NCI-H1105 (cell line): Measurements from ENCODE around the gene PCSK7.

Source experiments
- DNase-seq: peaks from one replicate; lab custom pipeline; 2025; lab: John Stamatoyannopoulos, UW

The PCSK7 gene

GRCh38 chr11:117181586-117182550 lies 50.0 kb downstream of the PCSK7 start:
- DNase-seq, result no peak

- no peak for DNase-seq
Observed at GRCh38 chr11:117180661-117181585, 51.0 kb downstream of the PCSK7 start.

DNA sequence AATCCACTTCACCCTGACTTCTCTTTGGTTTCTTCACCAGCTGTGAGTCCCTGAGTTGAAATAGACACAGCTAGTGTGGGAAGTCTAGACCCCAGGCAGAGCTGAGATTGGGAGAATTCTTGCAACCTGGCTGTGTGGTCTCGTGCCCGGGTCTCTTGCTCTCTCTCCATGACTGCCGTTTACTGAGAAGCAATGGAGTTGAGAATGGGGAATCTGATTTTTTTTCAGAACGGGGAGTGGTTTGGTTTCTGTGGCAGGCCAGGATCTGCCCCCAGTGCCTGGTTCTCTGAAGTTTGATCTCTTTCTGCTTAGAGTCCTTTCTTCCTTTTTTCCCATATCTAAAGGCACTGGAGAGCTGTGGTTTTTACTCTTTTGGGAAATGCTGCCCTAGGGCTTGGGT lies 51.9 kb downstream of the PCSK7 start:
- DNase-seq, result no peak

GRCh38 chr11:117179048-117179999 lies 52.5 kb downstream of the PCSK7 start:
- peak; percentile 29 for DNase-seq

DNA sequence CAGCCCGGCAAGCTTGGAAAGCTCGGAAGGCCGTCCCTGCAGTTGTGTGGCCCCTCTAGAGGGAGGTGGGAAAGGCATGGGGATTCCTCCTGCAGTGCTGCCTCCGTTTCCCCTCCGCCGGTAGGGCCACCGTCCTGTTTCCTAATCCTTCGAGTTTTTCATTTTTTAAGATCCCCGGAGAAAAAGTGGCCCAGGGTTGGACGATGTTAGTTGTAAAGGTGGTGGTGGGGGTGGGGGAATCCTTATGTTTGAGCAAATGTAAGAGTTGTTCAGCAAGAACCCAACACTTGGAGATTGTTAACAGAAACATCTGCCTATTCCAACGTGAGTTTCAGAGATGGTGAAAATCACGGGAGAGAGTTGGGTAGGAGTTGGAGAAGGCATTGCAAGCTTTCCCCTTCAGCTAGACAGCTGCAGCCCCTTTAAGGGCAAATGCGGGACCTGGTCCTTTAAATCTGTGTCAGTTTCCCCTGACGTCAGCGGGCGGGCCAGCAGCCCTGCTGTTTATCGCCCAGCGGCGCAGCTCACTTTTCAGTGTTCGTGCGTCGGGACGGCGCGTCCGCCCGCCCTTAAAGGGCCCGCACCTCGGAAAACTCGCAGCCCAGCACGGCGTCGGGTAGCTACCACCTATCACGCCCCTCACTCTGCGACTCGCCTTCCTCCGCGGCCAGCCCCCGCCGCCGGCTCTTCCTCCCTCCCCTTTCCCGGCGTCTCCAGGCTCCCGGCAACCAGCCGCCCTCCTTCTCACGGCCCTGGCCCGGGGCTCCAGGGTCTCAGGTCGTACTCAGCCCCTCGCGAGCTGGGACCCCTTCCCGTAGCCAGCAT lies 53.5 kb downstream of the PCSK7 start, which contains the start of gene SIDT2:
Gene SIDT2 (plus strand): TSS at position 534 of the 825 bp plus-strand sequence. CDS start 521 bp downstream, outside the sequence.
- DNase-seq, result peak; percentile 94

GRCh38 chr11:117177534-117178209 lies 54.2 kb downstream of the PCSK7 start:
- DNase-seq, result no peak

DNA sequence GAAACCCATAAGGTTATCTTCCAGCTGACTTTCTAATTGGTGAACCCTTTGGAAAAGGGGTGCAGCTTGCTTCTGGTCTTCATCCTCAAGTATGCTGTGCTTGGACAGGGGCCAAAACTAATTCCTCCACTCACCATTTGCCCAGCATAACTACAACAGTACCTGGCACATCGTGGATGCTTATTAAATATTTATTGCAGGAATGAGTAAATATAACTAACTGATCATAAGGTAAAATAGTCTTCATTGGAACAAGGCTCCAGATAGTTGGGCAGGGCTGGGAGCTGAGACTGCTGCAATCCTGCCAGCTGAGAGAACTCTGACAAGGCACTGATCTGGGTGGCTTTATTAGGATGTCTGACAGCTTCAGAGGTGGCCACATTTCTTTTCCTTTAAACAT lies 55.7 kb downstream of the PCSK7 start:
- no peak for DNase-seq

DNA sequence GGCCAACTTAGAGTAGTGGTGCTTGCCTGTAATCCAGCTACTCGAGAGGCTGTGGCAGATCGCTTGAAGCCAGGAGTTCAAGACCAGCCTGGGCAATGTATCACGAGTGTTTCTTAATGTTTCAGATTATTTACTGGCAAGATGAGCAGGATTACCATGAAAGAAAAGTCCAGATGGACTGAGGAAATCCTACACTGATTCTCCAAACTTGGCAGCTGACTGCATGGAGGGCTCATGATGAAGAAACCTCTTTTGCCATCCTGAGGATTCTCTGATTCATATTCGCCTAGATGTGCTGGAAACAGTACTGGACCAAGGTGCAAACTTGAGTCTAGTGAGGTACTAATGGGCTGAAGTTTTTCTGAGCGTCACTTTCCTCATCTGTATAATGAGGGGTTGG lies 56.1 kb downstream of the PCSK7 start:
- DNase-seq, result no peak

GRCh38 chr11:117175104-117175503 lies 56.8 kb downstream of the PCSK7 start:
- DNase-seq, result no peak

DNA sequence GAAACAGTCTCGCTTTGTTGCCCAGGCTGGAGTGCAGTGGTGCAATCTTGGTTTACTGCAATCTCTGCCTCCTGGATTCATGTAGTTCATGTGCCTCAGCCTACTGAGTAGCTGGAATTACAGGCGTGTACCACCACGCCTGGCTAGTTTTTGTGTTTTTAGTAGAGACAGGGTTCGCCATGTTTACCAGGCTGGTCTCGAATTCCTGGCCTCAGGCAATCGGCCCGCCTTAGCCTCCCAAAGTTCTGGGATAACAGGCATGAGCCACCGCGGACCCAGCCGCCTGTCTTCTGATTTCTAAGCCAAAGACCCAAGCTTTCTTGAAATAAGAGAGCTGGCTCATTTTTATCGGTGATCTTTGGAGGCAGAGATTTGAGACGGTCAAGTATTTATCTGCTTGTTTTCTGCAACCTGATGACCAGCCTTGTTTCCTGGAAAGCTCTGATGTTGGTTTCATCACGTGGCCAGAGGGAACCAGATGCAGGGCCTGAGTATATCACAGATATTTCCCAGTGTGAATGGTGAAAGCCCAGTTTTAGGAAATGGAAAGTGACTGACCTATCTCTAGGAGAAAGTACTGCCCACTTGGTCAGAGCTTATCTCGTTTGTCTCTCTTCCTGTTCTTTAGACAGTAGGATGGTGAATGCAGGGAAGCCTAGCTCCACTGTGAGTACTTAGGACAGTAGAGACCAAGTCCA lies 59.0 kb downstream of the PCSK7 start:
- no peak for DNase-seq

DNA sequence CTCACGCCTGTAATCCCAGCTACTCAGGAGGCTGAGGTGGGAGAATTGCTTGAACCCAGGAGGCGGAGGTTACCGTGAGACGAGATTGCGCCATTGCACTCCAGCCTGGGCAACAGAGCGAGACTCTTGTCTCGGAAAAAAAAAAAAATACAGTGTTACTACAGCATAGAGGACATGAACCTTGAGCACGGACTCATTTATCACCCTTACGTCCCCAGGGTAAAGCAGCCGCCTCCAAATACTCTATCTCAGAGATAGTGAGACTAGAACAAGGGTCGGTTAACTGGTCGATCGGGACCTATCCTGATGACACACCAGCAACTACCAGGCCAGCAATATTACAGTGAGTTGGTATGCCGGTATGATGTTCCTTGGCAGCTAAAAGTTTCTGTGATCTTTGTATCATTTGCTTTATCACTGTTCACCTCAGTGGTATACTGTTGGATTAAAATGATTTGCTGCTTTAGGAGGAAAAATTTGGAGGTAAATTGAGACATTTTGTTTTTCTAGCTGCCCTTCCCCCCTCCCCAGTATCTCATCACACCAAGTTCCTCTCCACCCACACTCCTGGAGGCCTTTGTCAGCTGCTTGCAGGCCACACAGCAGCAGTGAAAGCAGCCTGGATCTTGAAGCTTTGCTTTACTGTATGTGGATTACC lies 60.3 kb downstream of the PCSK7 start:
- DNase-seq, result no peak

DNA sequence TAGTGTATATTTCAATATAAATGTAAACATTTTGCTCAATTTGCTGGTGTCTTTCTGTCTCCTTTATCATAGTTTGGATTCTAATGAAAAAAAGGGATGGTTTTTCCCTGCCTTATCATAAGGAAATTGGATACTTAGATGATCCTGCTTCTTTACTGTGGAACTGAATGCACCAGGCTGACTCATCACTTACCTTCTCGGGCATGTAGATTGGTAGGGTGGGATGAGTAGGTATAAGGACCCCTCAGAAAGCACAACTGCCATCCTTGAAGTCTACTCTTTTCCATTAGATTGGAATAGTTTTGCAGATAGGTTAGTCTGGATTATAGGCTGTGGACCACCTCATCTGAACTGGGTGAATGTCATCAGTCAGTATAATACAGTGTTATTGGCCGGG lies 60.9 kb downstream of the PCSK7 start:
- no peak for DNase-seq

DNA sequence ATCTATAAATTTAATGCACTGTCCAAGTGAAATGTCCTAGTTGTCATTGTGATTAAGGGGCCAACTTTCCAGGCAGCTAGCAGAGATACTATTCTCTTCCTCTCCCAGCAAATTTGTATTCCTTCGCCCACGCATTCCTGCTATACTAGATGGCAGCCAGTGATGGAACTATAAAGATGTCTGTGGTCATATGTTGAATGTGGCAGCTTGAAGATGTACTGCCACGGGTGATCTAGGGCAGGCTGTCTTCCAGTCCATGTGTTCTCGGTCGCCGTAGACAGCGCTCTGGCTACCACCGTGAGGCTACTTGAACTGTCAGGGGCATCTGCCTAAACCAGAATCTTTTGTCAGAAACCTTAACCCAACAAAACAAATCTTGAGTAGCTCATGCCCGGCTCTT lies 61.7 kb downstream of the PCSK7 start:
- no peak for DNase-seq

GRCh38 chr11:117169736-117170135 lies 62.1 kb downstream of the PCSK7 start:
- DNase-seq, result no peak

GRCh38 chr11:117166491-117166890 lies 65.4 kb downstream of the PCSK7 start:
- no peak for DNase-seq

- DNase-seq, result no peak
Observed at GRCh38 chr11:117160826-117161225, 71.0 kb downstream of the PCSK7 start.

GRCh38 chr11:117159892-117160291 lies 72.0 kb downstream of the PCSK7 start:
- no peak for DNase-seq

GRCh38 chr11:117157507-117157906 lies 74.4 kb downstream of the PCSK7 start:
- DNase-seq, result no peak

DNA sequence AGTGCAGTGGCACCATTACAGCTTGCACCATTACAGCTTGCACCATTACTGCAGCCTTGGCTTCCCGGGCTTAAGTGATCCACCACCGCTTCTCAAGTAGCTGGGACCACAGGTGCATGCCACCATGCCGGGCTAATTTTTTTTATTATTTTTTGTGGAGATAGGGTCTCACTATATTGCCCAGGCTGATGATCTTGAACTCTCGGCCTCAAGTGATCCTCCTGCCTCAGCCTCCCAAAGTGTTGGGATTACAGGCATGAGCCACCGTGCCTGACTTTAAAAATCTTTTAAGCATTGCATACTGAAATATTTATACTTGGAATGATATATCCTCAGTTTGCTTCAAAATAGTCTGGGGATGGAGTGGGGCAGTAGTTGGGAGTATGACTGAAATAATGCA lies 77.4 kb downstream of the PCSK7 start:
- DNase-seq, result no peak
